Measurements from ENCODE around the gene FBLN7. TPM values are rescaled to one million over a fixed set of nuclear protein-coding genes. Genes with fewer than 3 reads are reported as not detected.
A peak's percentile ranks its signal among the peaks of the same experiment; 100 is the strongest.
"Not testable (repeated sequence)": the region's sequence is repeated elsewhere in the genome, so short reads cannot be mapped to it uniquely, and the experiment has no call there.

The FBLN7 gene
- total RNA-seq, 1 donor from 2014 or later: 3.9 TPM

- Mint-ChIP-seq H3K9me3 (ENCODE audit: unreplicated experiment) (peaks cover 10% of the 10 kb centered on the region), H3K4me1 (ENCODE audit: unreplicated experiment) (peaks cover 6% of the 10 kb centered on the region), H3K4me3 (ENCODE audit: unreplicated experiment) (no peak overlapping the region), H3K36me3 (ENCODE audit: unreplicated experiment) (peaks cover 1% of the 10 kb centered on the region), H3K27ac (ENCODE audit: unreplicated experiment) (no peak overlapping the region), H3K27me3 (ENCODE audit: unreplicated experiment) (no peaks in the 10 kb centered on the region)
- no peak for TF ChIP-seq CTCF (IDR thresholded peaks at IDR 0.05)
- no peak for DNase-seq (ENCODE audit: extremely low spot score, unreplicated experiment)
Observed at GRCh38 chr2:112136096-112136495, 2.1 kb upstream of the FBLN7 start.

GRCh38 chr2:112137516-112138158 lies 548 bp upstream of the FBLN7 start:
- no peak for DNase-seq (ENCODE audit: extremely low spot score, unreplicated experiment)
- Mint-ChIP-seq H3K4me1 (ENCODE audit: unreplicated experiment) (peaks cover 6% of the 10 kb centered on the region), H3K27ac (ENCODE audit: unreplicated experiment) (no peak overlapping the region), H3K36me3 (ENCODE audit: unreplicated experiment) (no peaks in the 10 kb centered on the region), H3K27me3 (ENCODE audit: unreplicated experiment) (no peaks in the 10 kb centered on the region), H3K9me3 (ENCODE audit: unreplicated experiment) (peaks cover 7% of the 10 kb centered on the region), H3K4me3 (ENCODE audit: unreplicated experiment) (peak overlapping the region; percentile 69)
- no peak for TF ChIP-seq CTCF (IDR thresholded peaks at IDR 0.05)

GRCh38 chr2:112139033-112139614 lies 939 bp downstream of the FBLN7 start:
- H3K9me3 Mint-ChIP-seq (ENCODE audit: unreplicated experiment); H3K4me1 Mint-ChIP-seq (ENCODE audit: unreplicated experiment); DNase-seq (ENCODE audit: extremely low spot score, unreplicated experiment); H3K36me3 Mint-ChIP-seq (ENCODE audit: unreplicated experiment); H3K27ac Mint-ChIP-seq (ENCODE audit: unreplicated experiment); H3K27me3 Mint-ChIP-seq (ENCODE audit: unreplicated experiment): not testable (repeated sequence)
- H3K4me3 Mint-ChIP-seq (ENCODE audit: unreplicated experiment): peak overlapping the region; percentile 22

- not testable (repeated sequence) for H3K27ac Mint-ChIP-seq (ENCODE audit: unreplicated experiment); H3K9me3 Mint-ChIP-seq (ENCODE audit: unreplicated experiment); H3K4me3 Mint-ChIP-seq (ENCODE audit: unreplicated experiment); H3K4me1 Mint-ChIP-seq (ENCODE audit: unreplicated experiment); H3K36me3 Mint-ChIP-seq (ENCODE audit: unreplicated experiment); H3K27me3 Mint-ChIP-seq (ENCODE audit: unreplicated experiment); DNase-seq (ENCODE audit: extremely low spot score, unreplicated experiment)
Observed at GRCh38 chr2:112139661-112140204, 1.5 kb downstream of the FBLN7 start.

GRCh38 chr2:112140205-112140802 lies 2.1 kb downstream of the FBLN7 start:
- Mint-ChIP-seq H3K27me3 (ENCODE audit: unreplicated experiment) (no peaks in the 10 kb centered on the region), H3K27ac (ENCODE audit: unreplicated experiment) (no peak overlapping the region), H3K4me3 (ENCODE audit: unreplicated experiment) (peak overlapping the region; percentile 42), H3K4me1 (ENCODE audit: unreplicated experiment) (peaks cover 6% of the 10 kb centered on the region), H3K36me3 (ENCODE audit: unreplicated experiment) (no peaks in the 10 kb centered on the region), H3K9me3 (ENCODE audit: unreplicated experiment) (no peaks in the 10 kb centered on the region)
- TF ChIP-seq CTCF (IDR thresholded peaks at IDR 0.05): no peak
- peak; percentile 78 for DNase-seq (ENCODE audit: extremely low spot score, unreplicated experiment)
